Activated CD4-positive, alpha-beta T cell treated with anti-CD3 and anti-CD28 coated beads, Interleukin-2, amount 10 ng/mL, durations not matched to agents 7 days and 5 days (primary cell): Measurements from ENCODE around the gene PEX5L. TPM values are rescaled to one million over a fixed set of nuclear protein-coding genes. Genes with fewer than 3 reads are reported as not detected.

Experiments used
- CTCF ChIA-PET: fragments of 350-600 bp; sonication (Branson Sonifier 250); formaldehyde crosslinking; loops from one replicate; lab custom pipeline; 2021; ENCODE audit warnings: antibody characterized with exemption; lab: Charles Lee
- POLR2A ChIA-PET: fragments of 350-600 bp; sonication (Branson Sonifier 250); formaldehyde crosslinking; loops from one replicate; lab custom pipeline; 2021; ENCODE audit warnings: antibody characterized with exemption; lab: Charles Lee
- DNase-seq: peaks from one replicate; pipeline ENCODE4 v3.0.0-alpha.2; 2020
- H3K27ac Mint-ChIP-seq: one replicate; pipeline ENCODE4 v1.8.0; 2021; ENCODE audit warnings: mild to moderate bottlenecking, moderate library complexity, mixed read lengths
- H3K27me3 Mint-ChIP-seq: one replicate; pipeline ENCODE4 v1.8.0; 2021; ENCODE audit warnings: mixed read lengths
- H3K36me3 Mint-ChIP-seq: one replicate; pipeline ENCODE4 v1.8.0; 2021; ENCODE audit warnings: low read depth, mixed read lengths
- H3K4me1 Mint-ChIP-seq: one replicate; pipeline ENCODE4 v1.8.0; 2021; ENCODE audit warnings: mixed read lengths
- H3K4me3 Mint-ChIP-seq: one replicate; pipeline ENCODE4 v1.8.0; 2021; ENCODE audit warnings: mild to moderate bottlenecking, moderate library complexity, mixed read lengths
- H3K9me3 Mint-ChIP-seq: one replicate; pipeline ENCODE4 v1.8.0; 2021; ENCODE audit warnings: mixed read lengths
- total RNA-seq, 2 experiments: library from RNA; stranded (reverse); gene quantifications; one replicate each; pipeline ENCODE4 v1.2.3, GENCODE V29; 2021

Gene PEX5L
- total RNA-seq, 2 experiments from 2014 or later: 0.04 TPM; not detected in 1

DNA sequence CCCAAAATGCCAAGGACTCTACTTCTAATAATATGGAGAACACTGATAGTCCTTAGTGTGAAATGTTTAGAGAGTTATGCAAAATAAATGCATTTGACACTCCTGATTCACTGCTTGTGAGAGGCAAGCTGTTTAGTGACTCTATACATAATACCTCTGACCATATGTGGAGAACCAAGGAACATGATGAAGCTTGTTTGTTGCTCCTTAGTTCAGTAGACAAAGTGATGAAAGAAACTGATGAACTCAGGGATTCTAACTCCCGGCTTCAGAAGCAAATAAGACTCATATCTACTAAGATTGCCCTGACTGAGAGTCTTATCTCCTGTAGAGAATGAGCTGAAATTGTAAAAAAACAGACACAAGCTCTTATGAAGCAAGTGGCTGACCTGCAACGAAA, 41.3 kb downstream of the PEX5L start:
- no peak for DNase-seq
- CTCF ChIA-PET: no interaction called here
- Mint-ChIP-seq H3K27me3 (no peaks in the 10 kb centered on the region), H3K4me1 (no peaks in the 10 kb centered on the region), H3K36me3 (no peaks in the 10 kb centered on the region), H3K9me3 (no peaks in the 10 kb centered on the region), H3K4me3 (no peak overlapping the region), H3K27ac (no peak overlapping the region)
- POLR2A ChIA-PET: no interaction called here

- CTCF ChIA-PET: no interaction called here
- H3K27ac Mint-ChIP-seq: no peak overlapping the region
- H3K27me3 Mint-ChIP-seq: no peaks in the 10 kb centered on the region
- POLR2A ChIA-PET: no interaction called here
- H3K4me3 Mint-ChIP-seq: no peak overlapping the region
- no peaks in the 10 kb centered on the region for H3K9me3 Mint-ChIP-seq
- no peak for DNase-seq
- H3K4me1 Mint-ChIP-seq: no peaks in the 10 kb centered on the region
- H3K36me3 Mint-ChIP-seq: no peaks in the 10 kb centered on the region
These were observed 44.9 kb downstream of the PEX5L start for GRCh38 chr3:179991883-179992282.

GRCh38 chr3:179991104-179991503, 45.6 kb downstream of the PEX5L start:
- no peak overlapping the region for H3K4me3 Mint-ChIP-seq
- H3K9me3 Mint-ChIP-seq: no peaks in the 10 kb centered on the region
- no peak for DNase-seq
- CTCF ChIA-PET: no interaction called here
- H3K4me1 Mint-ChIP-seq: no peaks in the 10 kb centered on the region
- no peaks in the 10 kb centered on the region for H3K27me3 Mint-ChIP-seq
- H3K27ac Mint-ChIP-seq: no peak overlapping the region
- POLR2A ChIA-PET: no interaction called here
- H3K36me3 Mint-ChIP-seq: no peaks in the 10 kb centered on the region

- Mint-ChIP-seq H3K27ac (no peak overlapping the region), H3K36me3 (no peaks in the 10 kb centered on the region), H3K9me3 (no peaks in the 10 kb centered on the region), H3K4me3 (no peak overlapping the region), H3K27me3 (peaks cover 2% of the 10 kb centered on the region), H3K4me1 (no peaks in the 10 kb centered on the region)
- DNase-seq: no peak
- ChIA-PET CTCF (no interaction called here), POLR2A (no interaction called here)
These were observed 55.1 kb downstream of the PEX5L start for GRCh38 chr3:179981646-179982045.

GRCh38 chr3:179977356-179977755, 59.4 kb downstream of the PEX5L start:
- ChIA-PET CTCF (no interaction called here), POLR2A (no interaction called here)
- peaks cover 9% of the 10 kb centered on the region for H3K27me3 Mint-ChIP-seq
- no peaks in the 10 kb centered on the region for H3K9me3 Mint-ChIP-seq
- no peak overlapping the region for H3K4me3 Mint-ChIP-seq
- H3K4me1 Mint-ChIP-seq: peaks cover 7% of the 10 kb centered on the region
- no peaks in the 10 kb centered on the region for H3K36me3 Mint-ChIP-seq
- no peak for DNase-seq
- H3K27ac Mint-ChIP-seq: no peak overlapping the region

- POLR2A ChIA-PET: no interaction called here
- Mint-ChIP-seq H3K36me3 (no peaks in the 10 kb centered on the region), H3K4me3 (peak overlapping the region; percentile 14), H3K9me3 (peaks cover 2% of the 10 kb centered on the region), H3K27ac (no peak overlapping the region), H3K4me1 (peaks cover 13% of the 10 kb centered on the region), H3K27me3 (peaks cover 11% of the 10 kb centered on the region)
- CTCF ChIA-PET: interaction anchor here (0.6 to 1.3 kb wide), 5 partner anchors 10 to 582 kb away, joined by 3 to 4 read pairs (median 3); no protein-coding TSS in a partner anchor
- no peak for DNase-seq
These were observed 62.8 kb downstream of the PEX5L start for GRCh38 chr3:179973931-179974361.

- Mint-ChIP-seq H3K4me3 (no peak overlapping the region), H3K27ac (no peak overlapping the region), H3K36me3 (no peaks in the 10 kb centered on the region), H3K4me1 (peaks cover 13% of the 10 kb centered on the region), H3K9me3 (peaks cover 2% of the 10 kb centered on the region), H3K27me3 (peaks cover 11% of the 10 kb centered on the region)
- CTCF ChIA-PET: interaction anchor here (1.3 kb wide), 2 partner anchors 9 to 11 kb away, joined by 3 to 4 read pairs; no protein-coding TSS in a partner anchor
- POLR2A ChIA-PET: no interaction called here
- DNase-seq: no peak
These were observed 63.8 kb downstream of the PEX5L start for GRCh38 chr3:179972881-179973423.

GRCh38 chr3:179971280-179971679, 65.5 kb downstream of the PEX5L start:
- H3K36me3 Mint-ChIP-seq: no peaks in the 10 kb centered on the region
- H3K4me1 Mint-ChIP-seq: peaks cover 13% of the 10 kb centered on the region
- no peak overlapping the region for H3K27ac Mint-ChIP-seq
- no peak for DNase-seq
- POLR2A ChIA-PET: interaction anchor here (0.5 kb wide), 1 partner anchor 16 kb away, joined by 6 read pairs; no protein-coding TSS in a partner anchor
- H3K9me3 Mint-ChIP-seq: peaks cover 2% of the 10 kb centered on the region
- H3K4me3 Mint-ChIP-seq: no peak overlapping the region
- CTCF ChIA-PET: no interaction called here
- peaks cover 11% of the 10 kb centered on the region for H3K27me3 Mint-ChIP-seq

DNA sequence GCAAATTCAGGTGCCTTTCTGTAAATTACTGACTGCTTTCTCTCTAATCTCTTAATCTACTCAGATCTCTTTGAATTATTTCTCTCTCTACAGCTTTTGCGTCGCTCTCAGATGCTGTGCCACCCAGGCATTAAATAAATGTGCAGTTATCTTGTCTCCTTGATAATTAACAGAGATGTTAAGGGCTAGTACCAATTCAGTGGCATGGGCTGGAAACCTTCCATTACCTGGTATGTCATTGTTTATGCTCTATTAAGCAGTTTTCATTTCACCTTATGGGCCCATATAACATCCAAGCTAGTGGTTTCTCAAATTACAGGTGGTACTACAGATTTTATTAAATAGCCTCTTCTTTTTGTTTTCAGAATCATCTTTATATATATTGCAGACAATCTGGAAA, 66.0 kb downstream of the PEX5L start:
- H3K36me3 Mint-ChIP-seq: no peaks in the 10 kb centered on the region
- ChIA-PET POLR2A (interaction anchor here (0.5 kb wide), 1 partner anchor 16 kb away, joined by 6 read pairs; no protein-coding TSS in a partner anchor), CTCF (no interaction called here)
- no peak overlapping the region for H3K4me3 Mint-ChIP-seq
- peaks cover 7% of the 10 kb centered on the region for H3K27me3 Mint-ChIP-seq
- peaks cover 2% of the 10 kb centered on the region for H3K9me3 Mint-ChIP-seq
- H3K4me1 Mint-ChIP-seq: peaks cover 13% of the 10 kb centered on the region
- DNase-seq: no peak
- no peak overlapping the region for H3K27ac Mint-ChIP-seq

- H3K4me1 Mint-ChIP-seq: peaks cover 13% of the 10 kb centered on the region
- peaks cover 2% of the 10 kb centered on the region for H3K9me3 Mint-ChIP-seq
- H3K27ac Mint-ChIP-seq: no peak overlapping the region
- H3K36me3 Mint-ChIP-seq: no peaks in the 10 kb centered on the region
- H3K4me3 Mint-ChIP-seq: no peak overlapping the region
- POLR2A ChIA-PET: no interaction called here
- peaks cover 8% of the 10 kb centered on the region for H3K27me3 Mint-ChIP-seq
- CTCF ChIA-PET: no interaction called here
- no peak for DNase-seq
These were observed 67.2 kb downstream of the PEX5L start for GRCh38 chr3:179969525-179969924.

GRCh38 chr3:179967622-179968021, 69.1 kb downstream of the PEX5L start:
- no peaks in the 10 kb centered on the region for H3K36me3 Mint-ChIP-seq
- CTCF ChIA-PET: no interaction called here

DNA sequence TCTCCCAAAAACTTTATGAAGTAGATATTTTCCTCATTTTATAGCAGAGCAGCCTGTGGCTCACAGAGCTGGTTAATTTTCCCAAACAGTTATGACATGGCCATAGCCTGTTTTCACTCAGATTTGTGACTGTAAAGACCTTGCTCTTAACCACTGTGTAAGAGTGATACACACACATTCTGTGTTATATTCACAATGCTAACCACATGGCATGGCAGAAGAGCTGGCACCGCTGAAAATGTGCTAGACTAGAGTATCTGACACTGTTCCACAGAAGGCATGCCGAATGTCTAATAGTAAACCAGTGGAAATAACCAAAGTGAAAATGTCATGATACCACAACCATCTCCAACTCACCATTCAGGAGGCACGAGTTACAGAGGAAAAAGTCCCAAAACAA, 71.8 kb downstream of the PEX5L start:
- CTCF ChIA-PET: no interaction called here

More at GRCh38 chr3:179967622-179968021, 69.1 kb downstream of the PEX5L start:
- POLR2A ChIA-PET: no interaction called here
- H3K27ac Mint-ChIP-seq: no peak overlapping the region
- no peak overlapping the region for H3K4me3 Mint-ChIP-seq
- no peak for DNase-seq
- H3K27me3 Mint-ChIP-seq: peaks cover 8% of the 10 kb centered on the region
- peaks cover 2% of the 10 kb centered on the region for H3K9me3 Mint-ChIP-seq
- H3K4me1 Mint-ChIP-seq: peaks cover 6% of the 10 kb centered on the region

GRCh38 chr3:179962629-179963387, 73.9 kb downstream of the PEX5L start:
- ChIA-PET POLR2A (no interaction called here), CTCF (interaction anchor here (1.1 to 1.4 kb wide), 2 partner anchors 10 kb away, joined by 3 to 4 read pairs; no protein-coding TSS in a partner anchor)
- Mint-ChIP-seq H3K27ac (no peak overlapping the region), H3K9me3 (peaks cover 3% of the 10 kb centered on the region), H3K4me1 (peaks cover 6% of the 10 kb centered on the region), H3K4me3 (no peak overlapping the region), H3K36me3 (no peaks in the 10 kb centered on the region), H3K27me3 (peaks cover 19% of the 10 kb centered on the region)
- no peak for DNase-seq

More for the DNA sequence above, 71.8 kb downstream of the PEX5L start:
- Mint-ChIP-seq H3K27me3 (peaks cover 20% of the 10 kb centered on the region), H3K4me1 (peaks cover 10% of the 10 kb centered on the region), H3K4me3 (no peak overlapping the region), H3K27ac (no peak overlapping the region), H3K9me3 (peaks cover 4% of the 10 kb centered on the region), H3K36me3 (no peaks in the 10 kb centered on the region)
- POLR2A ChIA-PET: no interaction called here
- no peak for DNase-seq
